ENCODE measurements around the gene B3GALT5.

DNA sequence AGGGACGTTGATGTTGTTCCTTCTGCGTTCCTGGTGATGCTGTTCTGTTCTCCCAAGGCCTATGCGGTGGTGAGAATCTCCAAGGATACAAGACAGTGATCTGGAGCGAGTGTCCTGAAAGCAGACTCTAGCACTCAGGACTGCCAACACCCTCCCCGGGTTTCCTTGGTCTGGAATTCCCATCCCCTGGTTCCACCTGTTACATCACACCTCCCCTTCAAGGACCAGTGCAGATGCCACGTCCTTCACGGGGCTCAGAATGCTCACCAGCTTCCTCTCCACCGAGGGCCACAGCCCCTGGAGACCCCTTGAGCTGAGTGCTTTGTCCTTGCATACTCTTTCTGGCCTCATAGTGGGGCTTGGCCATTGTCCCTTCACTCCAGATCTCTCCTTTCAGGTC, 43.5 kb downstream of the B3GALT5 start:
- TF ChIP-seq, protein P1, sequence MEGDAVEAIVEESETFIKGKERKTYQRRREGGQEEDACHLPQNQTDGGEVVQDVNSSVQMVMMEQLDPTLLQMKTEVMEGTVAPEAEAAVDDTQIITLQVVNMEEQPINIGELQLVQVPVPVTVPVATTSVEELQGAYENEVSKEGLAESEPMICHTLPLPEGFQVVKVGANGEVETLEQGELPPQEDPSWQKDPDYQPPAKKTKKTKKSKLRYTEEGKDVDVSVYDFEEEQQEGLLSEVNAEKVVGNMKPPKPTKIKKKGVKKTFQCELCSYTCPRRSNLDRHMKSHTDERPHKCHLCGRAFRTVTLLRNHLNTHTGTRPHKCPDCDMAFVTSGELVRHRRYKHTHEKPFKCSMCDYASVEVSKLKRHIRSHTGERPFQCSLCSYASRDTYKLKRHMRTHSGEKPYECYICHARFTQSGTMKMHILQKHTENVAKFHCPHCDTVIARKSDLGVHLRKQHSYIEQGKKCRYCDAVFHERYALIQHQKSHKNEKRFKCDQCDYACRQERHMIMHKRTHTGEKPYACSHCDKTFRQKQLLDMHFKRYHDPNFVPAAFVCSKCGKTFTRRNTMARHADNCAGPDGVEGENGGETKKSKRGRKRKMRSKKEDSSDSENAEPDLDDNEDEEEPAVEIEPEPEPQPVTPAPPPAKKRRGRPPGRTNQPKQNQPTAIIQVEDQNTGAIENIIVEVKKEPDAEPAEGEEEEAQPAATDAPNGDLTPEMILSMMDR (IDR thresholded peaks at IDR 0.05), result no peak
- no peak for TF ChIP-seq POLR2A (IDR thresholded peaks at IDR 0.05)

Data from adrenal gland (tissue), 5 donors.